GM12801 (cell line): ENCODE results near the gene PFDN6.

Source experiments
- CTCF ChIP-seq: IDR thresholded peaks from one replicate; pipeline ENCODE4 v1.5.1; 2011; ENCODE audit warnings: control low read depth; ENCODE audit not compliant: insufficient read length; ENCODE audit errors: extremely low read depth

The PFDN6 gene

GRCh38 chr6:33314515-33314942 is 25.1 kb downstream of the PFDN6 start:
- TF ChIP-seq CTCF, result no peak

GRCh38 chr6:33314943-33315792 is 25.8 kb downstream of the PFDN6 start:
- no peak for TF ChIP-seq CTCF

- TF ChIP-seq CTCF, result no peak
Observed at GRCh38 chr6:33315793-33316602, 26.6 kb downstream of the PFDN6 start.

GRCh38 chr6:33316603-33317418 is 27.4 kb downstream of the PFDN6 start:
- no peak for TF ChIP-seq CTCF

- TF ChIP-seq CTCF, result no peak
Observed at GRCh38 chr6:33317419-33317668, 27.9 kb downstream of the PFDN6 start.

- TF ChIP-seq CTCF, result no peak
Observed at GRCh38 chr6:33317669-33318425, 28.4 kb downstream of the PFDN6 start, which contains the start of gene ZBTB22. ZBTB22 (minus strand) TSS chr6:33317744; CDS start chr6:33316916, 828 bp downstream.
